GM12872 (cell line): Measurements from ENCODE around the gene IGSF9.

Experiments used
- CTCF ChIP-seq: IDR thresholded peaks from 3 replicates; pipeline ENCODE4 v1.5.1; 2011; ENCODE audit warnings: low read depth, mild to moderate bottlenecking, low read length, moderate library complexity; ENCODE audit not compliant: insufficient read depth

Gene IGSF9

GRCh38 chr1:159877695-159878444, 67.5 kb downstream of the IGSF9 start:
- no peak for TF ChIP-seq CTCF
